ENCODE results near the gene SCOC.
"Not testable (repeated sequence)": the region's sequence is repeated elsewhere in the genome, so short reads cannot be mapped to it uniquely, and the experiment has no call there.

SCOC gene

DNA sequence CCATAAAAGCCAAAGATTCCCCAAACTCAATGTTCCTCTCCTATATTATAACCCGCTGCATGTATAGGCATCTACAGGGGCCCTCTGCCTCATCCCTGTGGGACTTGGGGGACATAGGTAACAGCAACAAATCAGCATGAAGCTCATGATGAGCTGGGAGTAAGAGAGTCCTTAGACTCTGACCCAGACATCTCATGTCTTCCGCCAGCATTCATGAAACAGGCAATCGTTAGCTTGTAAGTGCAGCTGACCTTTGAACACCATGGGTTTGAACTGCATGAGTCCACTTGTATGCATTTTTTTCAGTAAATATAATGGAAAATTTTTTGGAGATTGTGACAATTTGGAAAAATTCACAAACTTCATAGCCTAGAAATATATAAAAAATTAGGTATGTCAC lies 10.4 kb upstream of the SCOC start:
- DNase-seq: no peak

DNA sequence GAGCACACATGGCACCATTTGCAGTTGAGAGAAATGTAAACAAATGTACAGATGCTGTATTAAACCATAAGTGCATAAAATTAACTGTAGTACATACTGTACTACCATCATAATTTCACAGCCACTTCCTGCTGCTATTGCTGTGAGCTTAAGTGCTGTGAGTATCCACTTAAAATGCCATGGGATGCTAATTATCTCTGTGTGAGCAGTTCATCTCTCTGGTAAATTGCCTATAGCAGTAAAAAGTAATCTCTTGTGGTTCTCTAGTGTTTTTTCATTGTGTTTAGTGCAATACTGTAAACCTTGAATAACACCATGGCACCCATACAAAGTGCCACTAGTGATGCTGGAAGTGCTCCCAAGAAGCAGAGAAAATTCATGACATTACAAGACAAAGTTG lies 9.9 kb upstream of the SCOC start:
- no peak for DNase-seq

DNA sequence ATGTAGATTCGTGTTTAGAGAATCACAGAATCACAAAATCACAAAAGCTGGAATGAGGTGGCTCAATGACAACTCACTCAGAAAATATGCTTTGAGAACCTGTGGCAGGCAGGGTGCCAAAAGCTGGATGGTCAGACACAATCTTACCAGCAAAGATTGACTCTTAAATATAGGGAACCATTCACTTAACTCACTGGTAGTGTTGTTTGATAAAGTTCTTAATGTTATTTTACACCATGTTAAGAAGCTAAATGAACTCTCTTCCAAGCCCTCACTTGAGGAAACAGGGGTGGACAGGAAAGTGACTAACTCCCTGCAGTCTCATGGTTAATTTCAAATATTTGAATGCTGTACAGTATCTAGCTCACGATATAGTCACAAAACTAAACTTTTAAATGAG lies 5.7 kb upstream of the SCOC start:
- no peak for DNase-seq

DNA sequence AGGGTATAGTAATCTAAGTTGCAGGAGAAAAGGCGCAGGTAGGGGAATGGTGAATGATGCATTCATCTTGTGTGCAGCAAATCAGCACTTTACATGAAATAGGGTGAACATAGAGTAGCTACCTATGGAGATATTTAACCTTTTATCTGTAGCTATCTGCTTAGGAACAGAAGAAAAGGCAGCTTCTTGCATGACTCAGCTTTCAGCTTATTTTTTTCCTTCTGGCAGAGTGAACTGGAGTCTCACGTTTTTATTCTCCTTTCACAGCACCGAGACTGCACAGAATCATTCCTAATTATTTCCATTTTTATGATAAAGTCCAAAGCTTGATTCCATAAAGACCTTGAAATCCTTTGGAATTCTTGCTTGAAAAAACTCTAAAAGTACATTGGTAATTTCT lies 4.8 kb upstream of the SCOC start:
- no peak for DNase-seq

DNA sequence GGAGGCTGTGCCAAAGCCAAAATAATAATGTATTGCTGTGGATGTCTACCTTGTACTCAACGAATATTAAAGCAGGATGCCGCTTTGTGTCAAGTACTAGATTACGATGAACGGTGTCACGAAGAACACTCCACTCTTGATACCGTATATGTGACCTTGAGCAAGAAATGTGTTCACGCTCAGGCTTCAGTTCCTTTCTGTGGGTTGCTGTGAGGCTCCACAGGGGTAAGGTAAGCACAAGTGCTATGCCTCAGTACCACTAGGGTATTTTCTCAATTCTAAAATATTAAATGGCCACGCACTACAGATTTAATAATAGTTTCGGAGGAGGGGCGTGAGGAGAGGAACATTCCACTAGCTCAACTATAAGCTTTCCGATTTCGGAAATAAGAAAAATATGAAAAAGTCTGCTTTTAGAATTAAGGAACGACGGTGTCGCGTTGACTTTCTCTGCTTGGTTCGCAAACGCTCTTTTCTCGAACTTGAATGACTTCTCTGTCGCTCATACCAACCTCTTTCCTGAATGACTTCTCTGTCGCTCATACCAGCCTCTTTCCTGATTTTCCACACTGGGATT lies 607 bp upstream of the SCOC start:
- DNase-seq: peak; percentile 27

DNA sequence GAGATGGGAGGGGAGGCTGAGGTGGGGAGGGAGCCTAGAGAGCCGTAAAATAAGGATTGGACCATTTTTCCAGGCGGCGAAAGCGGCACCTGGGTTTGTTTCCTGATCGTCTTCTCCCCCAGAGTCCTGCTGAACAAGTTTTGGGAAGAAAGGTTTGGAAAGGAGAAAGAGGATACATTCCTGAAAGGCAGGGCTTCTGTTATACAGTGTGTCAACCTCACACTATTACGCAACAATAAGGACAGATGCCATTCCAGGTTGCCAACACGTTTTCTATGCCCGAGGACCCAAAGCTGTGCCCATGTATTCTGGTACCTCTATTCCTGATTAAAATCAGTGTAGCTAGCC lies 658 bp downstream of the SCOC start:
- DNase-seq: no peak

DNA sequence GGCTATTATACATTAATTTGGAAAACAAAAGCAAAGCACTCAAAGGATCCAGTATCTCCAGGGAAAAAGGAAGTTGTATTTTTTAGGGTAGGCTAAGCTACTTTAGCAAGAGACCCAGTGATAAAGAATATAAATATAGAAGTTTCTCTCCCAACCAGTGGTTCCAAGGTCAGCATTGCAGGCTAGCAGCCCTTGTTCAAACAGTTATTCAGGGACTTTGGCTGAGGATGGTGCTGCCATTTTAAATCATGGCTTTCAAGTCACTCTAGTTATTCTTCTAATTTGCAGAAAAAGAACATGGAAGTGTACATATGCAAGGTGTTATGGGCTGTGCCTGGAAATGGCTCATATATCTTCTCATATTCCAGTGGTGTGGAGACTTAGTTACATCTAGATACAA lies 9.3 kb downstream of the SCOC start:
- no peak for DNase-seq

DNA sequence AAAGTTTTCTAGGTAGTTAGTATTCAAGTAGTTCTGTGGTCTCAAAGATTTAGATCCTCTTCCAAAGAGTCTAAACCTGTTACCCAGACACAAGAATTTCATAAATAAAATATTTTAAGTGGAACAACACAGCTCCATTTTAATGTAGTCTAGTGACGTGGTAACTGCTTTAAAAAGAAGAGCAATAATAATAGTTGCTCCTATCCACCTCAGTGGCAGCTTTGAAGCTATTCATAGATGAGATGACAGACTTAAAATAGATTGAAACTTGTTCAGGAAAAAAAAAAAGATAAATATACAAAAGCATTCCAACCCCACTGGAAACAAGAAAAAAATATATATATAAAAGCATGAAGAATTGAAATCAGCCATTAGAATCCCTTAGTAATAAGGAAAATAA lies 14.6 kb downstream of the SCOC start:
- no peak for DNase-seq

DNA sequence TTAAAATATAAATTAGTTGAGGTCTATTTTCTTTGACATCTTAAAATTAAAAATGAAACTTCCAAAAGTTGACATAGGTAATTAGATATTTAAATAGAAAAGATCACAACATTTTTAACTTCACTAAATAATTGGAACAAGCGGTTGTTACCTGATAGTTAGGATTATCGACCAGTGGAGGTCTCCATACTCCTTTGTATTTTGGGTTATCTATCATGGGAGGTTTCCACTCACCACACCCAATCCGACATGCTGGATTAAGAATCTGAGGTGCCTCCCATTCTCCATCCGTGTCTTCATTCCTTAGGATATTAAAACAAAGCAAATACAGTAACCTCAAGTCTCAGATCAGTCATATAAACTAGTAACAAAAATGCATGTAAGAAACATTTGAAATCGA lies 22.2 kb downstream of the SCOC start:
- no peak for DNase-seq

DNA sequence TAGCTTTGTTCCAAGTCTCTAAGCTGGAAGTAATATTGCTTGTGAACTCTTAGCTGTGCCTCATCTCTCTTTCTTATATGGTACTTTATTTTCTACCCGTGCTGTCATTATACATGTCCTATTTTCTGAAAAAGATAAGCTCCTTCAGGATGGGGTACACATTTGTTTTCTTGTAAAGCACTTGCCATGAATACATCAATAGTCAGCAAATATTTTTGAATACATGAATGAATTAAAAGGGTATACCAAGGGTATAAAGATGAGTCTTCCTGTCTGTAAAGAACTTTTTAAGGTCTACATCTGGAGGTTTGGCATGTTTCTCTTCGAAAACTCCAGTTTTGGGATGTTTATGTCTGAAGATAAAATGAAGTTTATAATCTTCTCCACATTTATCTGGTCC lies 26.7 kb downstream of the SCOC start:
- no peak for DNase-seq

DNA sequence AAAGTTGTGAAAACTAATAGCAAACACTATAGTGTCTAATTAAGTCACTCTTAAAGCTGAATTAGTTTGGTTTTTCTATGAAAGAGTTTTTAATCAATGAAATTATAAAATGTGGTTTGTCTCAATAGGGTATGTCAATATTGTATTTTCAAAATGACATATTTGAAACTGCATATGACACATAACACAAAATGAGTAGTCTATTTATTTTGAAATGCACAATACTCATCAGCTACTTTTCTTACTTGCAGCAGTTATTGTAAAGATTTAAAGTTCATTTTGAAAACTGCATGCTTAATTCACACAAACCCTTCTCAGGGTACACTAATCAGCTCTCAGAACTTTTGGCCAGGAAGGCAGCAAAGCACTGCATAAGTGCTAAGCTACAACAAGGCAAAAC lies 32.8 kb downstream of the SCOC start:
- no peak for DNase-seq

DNA sequence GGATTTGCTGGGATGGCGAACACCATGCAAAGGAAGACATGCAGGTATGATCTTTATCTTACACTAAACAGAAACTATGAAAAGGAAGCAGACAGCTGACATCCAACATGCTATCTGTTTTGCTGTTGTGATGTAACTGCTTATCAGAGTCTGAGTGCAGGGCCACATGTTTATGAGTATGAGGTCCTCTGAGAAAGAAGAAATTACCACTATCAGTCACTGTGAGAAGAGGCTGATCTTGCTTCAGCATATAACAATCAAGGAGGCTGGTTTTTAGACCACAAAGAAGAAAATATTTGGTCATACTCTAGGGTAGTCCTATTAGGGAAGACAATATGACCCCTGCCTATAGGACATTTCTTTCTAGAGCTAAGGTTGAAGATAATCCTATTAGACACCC lies 35.5 kb downstream of the SCOC start:
- no peak for DNase-seq

DNA sequence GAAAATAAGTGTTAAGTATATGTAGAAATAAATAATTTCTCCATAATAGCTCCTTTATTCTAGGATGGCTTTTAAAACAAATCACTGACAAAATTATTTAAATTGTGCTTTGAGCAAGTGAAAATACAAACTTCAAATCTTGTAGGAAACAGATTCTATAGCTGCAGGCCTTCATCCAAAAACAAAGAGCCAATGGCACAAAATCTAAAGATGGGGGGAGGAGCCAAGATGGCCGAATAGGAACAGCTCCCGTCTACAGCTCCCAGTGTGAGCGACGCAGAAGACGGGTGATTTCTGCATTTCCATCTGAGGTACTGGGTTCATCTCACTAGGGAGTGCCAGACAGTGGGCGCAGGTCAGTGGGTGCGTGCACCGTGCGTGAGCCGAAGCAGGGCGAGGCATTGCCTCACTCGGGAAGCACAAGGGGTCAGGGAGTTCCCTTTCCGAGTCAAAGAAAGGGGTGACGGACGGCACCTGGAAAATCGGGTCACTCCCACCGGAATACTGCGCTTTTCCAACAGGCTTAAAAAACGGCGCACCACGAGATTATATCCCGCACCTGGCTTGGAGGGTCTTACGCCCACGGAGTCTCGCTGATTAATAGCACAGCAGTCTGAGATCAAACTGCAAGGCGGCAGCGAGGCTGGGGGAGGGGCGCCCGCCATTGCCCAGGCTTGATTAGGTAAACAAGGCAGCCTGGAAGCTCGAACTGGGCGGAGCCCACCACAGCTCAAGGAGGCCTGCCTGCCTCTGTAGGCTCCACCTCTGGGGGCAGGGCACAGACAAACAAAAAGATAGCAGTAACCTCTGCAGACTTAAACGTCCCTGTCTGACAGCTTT lies 39.9 kb downstream of the SCOC start:
- not testable (repeated sequence) for DNase-seq

DNA sequence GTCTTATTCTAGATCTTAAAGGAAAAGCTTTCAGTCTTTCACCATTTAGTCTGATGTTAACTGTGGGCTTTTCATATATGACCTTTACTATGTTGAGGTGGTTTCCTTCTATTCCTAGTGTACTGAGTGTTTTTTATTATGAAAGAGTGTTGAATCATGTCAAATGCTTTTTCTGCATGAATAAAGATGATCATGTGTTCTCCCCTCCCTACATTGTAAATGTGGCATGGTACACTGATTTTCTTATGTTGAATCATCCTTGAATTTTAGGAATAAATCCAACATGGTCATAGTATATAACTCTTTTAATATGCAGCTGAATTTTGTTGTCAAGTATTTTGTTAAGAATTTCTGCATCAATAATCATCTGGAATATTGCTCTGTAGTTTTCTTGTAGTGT lies 49.7 kb downstream of the SCOC start:
- no peak for DNase-seq

DNA sequence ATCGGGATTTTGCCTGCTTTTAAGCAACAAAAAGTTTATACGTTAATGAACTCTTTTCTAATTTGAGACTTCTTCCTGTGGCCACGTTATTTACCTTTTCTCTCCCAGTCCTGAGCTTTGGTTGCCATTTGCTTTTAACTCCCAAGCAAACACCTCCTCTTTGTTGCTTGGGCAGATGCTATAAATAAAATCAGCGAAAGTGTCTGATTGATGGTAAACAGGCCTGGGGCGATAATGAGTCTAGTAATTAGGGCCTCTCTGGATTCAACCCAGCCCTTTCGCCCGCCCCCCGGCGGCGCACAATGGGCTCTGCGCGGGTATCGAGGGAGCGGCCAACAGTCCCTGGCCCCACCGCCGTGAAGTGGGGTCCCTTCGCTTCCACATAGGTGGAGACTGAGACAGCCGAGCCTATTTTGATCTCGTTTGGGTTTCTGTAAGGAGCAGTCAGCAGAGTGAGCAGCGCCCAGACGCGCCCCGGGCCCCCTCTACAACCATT lies 53.2 kb downstream of the SCOC start:
- DNase-seq: peak; percentile 59

DNA sequence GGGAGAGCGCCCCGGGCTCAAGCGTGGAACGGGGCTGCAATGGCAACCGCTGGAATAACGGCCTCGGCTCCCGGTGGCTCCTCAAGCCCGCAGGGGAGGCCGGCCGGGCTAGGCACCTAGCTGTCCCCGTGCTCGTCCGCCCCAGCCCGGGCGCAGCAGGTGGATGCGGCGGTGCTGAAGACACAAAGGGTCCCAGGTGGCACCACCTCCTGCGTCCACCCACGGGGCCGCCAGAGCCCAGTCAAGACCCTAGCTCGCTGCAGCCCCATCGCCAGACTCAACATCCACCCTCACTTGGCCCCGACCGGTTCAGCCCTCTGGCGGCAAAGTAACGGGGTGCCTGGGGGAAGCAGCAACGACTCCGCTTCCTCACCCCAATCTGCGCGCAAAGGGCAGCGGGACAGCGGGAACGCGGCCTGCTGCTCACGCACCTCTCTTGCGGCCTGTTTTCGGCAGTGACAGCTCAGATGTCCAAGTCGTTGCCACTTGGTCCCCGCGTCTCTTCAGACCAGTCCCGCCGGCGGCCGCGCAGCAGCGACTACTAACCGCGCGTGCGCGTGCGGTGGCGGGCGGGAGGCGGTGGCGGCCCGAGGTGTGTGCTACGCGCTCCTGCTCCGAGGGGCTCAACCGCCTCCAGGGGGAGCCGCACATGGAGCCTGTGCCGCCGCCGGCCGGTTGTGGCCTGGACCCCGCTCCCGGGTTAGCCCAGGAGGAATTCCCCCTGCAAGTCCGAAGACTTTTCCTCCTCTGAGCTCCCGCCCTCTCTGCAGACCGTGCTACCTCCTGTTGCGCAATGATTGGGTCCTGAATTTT lies 53.9 kb downstream of the SCOC start, which contains the start of gene CLGN:
CLGN (minus strand) TSS at position 543 of the 813 bp plus-strand sequence. CDS start 14,570 bp downstream, outside the sequence.
- peak; percentile 84 for DNase-seq

DNA sequence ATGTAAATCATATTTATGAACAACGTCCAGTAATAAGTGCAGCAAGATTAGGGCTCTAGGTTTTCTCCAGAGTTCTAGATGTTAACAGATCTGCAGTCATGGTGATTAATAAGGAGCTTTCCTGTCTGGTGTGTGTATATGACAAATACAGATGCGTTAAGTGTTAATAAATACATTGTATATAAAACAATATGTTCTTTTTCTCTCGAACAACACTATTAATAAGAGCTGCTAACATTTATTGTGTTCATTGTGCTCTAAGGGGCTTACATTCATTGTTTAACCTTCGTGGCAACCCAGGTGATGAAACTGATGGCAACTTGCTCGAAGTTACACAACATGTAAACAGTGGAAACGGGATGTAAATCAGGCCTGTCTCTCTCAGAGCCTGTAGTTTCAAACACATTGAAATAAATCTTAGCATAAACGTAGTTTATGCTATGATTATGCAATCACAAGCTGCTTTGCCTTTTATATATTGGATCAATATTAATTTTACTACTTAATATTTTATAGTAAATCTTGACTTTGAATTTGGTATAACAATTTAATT lies 54.5 kb downstream of the SCOC start:
- DNase-seq: no peak

Measured in NCI-H1092 (cell line).